ENCODE results near the gene ZNF467.

Gene ZNF467

GRCh38 chr7:149768931-149769330, 4.5 kb downstream of the ZNF467 start:
- no peak for DNase-seq

DNA sequence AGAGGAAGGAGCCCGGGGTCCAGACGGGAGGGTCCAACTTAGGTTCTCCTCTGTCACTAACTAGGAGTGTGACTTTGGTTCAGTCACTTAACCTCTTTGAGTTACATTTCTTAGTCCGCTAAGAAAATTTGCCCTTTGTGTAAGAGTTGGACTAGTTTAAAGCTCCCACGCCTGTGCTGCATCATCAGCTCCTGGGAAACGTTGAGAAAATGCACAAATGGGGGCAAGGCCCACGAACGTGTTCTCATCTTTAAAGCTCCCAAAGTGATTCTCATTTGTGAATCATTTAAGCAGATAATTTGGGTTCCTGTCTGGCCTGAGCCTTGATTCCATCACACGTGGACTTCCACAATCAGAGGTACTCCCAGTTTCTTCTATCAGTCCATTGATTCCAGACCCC, 6.3 kb downstream of the ZNF467 start:
- no peak for DNase-seq

GRCh38 chr7:149766135-149766675, 7.2 kb downstream of the ZNF467 start:
- DNase-seq: no peak

GRCh38 chr7:149765399-149766121, 7.8 kb downstream of the ZNF467 start:
- DNase-seq: no peak

DNA sequence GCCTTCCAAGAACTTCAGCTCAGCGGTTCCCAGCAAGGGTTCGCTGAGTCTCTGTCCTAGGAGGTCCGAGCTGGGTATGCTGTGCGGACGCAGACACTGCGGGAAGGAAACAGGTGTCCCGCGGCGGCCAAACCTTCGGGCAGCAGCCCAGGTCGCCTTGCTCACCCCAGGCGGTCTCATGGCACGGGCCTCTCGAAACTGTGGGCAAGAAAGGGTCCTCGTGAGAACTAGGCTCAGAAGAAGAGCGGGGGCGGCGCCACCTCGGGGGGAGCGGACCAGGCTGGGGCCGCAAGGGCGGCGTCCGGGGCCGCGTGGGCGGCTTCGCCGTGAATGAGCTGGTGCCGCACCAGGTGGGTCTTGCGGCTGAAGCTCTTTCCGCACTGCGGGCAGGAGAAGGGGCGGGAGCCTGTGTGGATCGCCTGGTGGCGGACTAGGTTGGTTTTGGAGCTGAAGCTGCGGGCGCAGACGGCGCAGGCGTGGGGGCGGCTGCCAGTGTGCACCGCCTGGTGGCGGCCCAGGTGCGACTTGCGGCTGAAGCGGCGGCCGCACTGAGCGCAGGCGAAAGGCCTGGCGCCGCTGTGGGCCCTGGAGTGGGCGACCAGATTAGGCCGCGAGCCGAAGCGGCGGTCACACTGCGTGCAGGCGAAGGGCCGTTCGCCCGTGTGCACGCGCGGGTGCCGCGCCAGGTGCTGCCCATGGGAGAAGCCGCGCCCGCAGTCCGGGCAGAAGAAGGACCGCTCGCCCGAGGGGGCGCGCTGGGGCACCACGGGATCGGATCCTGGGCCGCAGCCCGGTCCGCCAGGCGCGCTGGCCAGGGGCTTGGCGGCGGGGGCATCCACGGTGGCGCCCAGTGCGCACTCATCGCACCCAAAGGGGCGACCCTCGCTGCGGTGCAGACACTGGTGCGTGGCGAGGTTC, 8.6 kb downstream of the ZNF467 start:
- peak; percentile 21 for DNase-seq

DNA sequence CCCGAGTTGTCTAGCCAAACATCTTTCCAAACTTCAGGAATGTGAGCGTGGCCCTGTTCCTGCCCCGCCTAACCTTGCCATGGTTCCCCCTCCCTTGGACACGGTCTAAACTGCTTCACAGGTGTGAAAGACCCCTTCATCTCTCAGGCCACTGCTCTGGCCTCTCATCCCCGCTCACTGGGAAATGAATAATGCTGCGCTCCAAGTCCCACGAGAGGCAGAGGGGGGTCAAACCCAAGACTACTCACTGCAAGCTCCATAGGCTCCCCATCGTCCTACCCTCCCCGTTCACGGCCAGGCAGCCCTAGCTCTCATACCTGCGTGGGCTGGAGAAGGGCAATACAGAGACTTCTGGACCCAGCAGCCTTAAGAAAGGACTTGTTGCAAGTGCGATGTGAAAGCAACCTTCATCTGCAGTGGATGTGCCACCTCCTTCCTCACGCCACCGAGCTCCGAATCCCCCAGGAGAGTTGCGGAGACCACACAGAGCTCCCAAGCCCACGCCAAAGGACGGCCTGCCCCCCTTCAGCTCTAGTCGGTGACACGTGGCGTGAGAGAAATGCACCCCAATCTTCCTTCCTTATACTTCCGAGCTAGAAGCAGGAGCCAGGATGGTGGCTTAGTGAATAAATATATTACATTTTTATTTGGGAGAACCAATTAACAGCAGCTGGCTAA, 9.7 kb downstream of the ZNF467 start:
- DNase-seq: no peak

DNA sequence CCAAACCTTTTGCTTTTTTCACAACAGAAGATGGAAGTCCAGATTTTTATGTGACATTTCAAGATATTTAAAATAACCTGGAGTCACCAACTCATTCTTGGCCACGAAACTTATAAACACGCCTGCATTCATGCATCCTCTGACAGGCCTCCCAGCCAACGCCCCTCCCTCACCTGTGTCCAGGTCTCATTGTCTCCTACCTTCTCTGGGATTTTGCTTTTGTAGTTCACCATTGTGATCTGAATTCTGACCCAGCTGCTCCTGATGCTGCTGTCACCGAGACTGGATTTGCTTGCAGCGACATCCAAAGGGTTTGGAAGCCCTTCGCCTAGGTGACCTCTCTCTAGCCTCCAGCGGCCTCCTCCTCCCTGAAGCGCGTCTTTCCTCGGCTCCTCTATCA, 10.8 kb downstream of the ZNF467 start:
- DNase-seq: no peak

GRCh38 chr7:149762089-149762488, 11.3 kb downstream of the ZNF467 start:
- DNase-seq: no peak

DNA sequence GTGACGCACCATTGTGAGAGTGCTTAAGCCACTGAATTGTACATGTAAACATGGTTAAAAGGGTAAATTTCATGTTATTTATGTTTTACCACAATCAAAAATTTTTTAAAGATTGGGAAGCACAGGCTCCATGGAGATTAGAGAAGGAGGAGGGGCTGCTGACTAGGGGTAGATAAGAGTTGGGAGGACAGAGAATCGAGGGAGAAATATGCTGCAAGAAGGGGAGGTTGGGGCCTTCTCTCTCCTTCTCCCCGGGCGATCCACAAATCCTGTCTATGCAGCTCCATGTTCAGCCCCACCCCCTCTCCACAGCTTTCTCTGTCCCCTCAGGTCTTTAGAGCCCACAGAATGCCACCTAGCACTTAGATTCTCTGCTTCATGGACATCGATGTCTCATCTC, 12.1 kb downstream of the ZNF467 start:
- no peak for DNase-seq

DNA sequence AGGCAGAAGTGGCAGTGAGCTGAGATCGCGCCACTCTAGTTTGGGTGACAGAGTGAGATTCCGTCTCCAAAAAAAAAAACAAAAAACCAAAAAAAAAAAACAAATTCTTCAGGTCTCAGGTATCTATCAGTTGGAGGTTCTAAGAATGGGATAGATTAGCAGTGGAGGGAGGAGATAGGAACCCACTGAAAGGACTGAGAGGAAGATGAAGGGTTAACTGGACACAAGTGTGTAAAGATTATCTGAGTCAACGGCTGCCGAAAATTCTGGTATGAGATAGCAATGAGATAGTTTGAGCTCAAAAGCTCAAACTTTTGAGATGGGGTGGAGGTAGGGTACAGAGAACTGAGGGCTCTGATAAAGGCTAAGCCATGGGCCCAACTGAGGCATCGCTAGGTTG, 12.8 kb downstream of the ZNF467 start:
- DNase-seq: no peak

DNA sequence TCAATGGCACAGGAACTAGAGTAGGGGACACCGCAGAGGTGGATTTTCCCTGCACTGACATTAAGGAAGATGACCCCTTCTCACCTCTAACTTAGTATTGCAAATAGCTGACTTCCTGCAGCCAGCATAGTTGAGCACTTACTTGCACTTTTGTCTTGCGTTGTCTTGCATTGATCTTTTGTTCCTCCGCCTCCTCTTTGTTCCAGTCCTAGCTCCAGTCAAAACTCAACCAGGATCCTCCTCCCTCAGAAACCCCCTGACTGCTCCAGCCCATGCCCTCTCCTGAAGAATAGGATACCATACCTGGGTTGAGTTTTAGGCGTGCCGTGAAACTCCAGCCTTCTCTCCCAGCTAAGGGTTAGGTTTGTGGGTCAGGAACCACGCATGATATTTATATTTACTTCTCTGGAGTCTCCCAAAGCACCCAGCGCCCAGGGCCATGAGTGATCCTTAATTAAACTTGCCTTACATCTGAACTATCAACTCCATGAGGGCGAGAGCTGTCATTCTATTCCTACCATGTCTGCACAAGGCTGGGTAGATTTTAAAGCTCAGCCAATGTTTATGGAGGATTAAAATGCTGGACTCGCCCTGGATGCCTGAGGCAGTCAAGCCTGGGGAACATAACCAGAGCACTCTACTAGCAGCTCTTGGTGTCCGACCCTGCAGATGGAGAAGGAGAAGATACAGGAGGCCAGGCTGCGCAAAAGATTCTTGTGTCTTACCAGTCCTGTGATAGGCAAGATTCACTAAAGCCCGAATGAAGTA, 14.1 kb downstream of the ZNF467 start:
- DNase-seq: no peak

DNA sequence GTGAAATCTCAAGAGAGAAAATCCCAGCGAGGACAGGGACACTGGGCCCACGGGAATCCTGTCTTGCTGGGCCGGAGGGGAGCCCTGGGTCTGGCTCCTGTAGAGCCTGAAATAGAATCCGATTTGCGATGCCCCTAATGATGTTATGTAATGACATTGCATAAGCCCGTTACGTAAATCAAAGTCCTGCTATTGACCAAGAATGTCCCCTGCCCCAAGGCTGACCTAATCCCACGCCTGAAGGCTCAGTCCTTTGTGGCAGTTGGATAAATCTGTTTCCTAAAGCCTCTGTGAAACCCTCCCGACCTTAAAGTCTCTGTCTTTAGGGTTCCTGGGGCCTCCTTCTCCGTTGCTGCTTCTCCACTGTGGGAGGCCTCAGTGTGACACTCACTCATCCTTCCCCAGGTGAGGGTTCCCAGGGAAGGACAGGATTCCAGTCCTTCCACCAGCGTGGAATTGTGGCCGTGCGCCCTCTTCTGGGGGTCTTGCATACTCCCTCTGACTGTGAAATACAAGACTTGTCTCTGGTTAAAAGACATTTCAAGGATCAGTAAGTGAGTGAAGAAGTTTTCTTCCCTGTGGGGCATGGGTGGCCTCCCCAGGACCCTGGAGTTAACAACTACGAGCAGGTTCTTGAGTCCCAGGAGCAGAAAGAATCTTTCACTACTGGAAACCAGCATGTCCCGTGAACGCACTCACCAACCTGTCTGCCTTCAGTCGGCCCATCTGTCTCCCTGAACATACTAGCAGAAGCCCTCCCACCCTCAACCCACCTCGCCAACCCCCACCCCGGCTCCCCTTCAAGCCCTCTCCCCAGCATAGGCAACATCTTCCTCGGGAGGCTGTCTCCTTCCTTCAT, 19.8 kb downstream of the ZNF467 start:
- no peak for DNase-seq

- DNase-seq: no peak
Observed at GRCh38 chr7:149752646-149753045, 20.7 kb downstream of the ZNF467 start.

DNA sequence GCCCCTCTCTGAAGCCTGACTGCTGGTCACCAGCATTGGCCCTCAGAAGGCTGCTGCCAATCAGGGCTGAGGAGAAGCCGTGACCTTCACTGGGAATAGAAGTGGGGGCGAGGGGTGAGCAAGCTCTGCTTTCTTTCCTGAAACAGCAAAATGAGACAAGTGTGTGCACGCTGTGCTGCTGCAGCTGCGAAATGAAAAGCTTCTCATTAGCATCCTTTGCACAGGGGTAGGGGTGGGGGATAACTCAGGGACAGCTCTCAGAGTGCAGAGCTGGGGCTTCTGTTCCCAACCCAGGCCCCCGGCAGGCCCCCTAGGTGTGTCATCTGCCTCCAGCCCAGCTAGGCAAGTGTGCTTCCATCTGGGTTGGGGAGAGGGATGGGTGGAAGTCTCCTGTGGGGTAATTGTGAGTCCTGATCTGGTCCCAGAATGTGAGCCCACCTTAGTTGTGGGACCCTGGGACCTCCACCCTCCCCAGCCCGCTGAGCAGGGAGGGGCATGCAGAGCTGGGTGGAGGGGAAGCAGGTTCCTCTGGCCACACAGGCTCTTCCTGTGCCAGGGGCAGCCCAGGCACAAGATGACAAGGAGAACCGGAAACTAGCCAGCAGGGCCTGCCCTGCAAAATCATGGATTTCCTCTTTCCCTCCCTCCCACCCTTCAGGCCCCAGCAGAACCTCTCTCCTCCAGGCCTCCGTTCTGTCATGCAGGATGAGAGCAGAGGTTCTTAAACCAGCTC, 22.2 kb downstream of the ZNF467 start:
- DNase-seq: no peak

GRCh38 chr7:149750122-149750845, 23.1 kb downstream of the ZNF467 start:
- DNase-seq: no peak

DNA sequence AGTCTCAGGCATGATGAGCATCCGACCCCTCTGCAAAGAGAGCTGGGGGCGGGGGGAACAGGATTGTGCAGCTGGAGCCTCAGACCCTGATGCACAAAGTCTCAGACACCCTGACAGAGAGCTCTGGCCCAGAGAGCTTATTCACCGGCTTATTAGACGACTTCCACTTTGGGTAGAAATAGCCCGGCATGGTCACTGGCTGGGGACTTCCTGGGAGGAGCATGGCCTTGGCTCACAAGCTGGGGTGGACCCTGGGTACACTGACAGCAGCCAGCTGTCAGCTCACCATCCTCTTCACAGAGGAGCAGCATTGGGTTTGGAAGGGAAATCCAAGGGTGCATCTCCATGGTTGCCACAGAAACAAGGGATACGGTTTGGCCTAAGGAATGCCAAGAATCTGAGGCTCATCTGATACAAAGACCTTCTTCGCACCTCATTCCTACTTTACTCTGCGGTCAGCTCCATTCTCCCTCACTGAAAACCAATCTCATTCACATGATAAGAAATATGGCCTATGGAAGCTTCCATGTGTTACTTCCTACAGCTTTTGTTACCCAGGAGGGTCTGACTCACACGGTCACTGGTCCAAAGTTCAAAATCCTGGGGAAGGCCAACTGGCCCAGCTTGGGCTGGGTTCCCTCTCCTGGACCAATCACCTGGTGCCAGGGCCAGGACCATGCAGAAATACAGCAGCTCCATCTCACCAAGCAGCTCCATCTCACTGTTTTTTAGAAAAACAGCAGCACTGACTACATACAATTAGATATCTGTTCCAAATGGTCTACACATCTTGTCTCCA, 25.1 kb downstream of the ZNF467 start:
- no peak for DNase-seq

DNA sequence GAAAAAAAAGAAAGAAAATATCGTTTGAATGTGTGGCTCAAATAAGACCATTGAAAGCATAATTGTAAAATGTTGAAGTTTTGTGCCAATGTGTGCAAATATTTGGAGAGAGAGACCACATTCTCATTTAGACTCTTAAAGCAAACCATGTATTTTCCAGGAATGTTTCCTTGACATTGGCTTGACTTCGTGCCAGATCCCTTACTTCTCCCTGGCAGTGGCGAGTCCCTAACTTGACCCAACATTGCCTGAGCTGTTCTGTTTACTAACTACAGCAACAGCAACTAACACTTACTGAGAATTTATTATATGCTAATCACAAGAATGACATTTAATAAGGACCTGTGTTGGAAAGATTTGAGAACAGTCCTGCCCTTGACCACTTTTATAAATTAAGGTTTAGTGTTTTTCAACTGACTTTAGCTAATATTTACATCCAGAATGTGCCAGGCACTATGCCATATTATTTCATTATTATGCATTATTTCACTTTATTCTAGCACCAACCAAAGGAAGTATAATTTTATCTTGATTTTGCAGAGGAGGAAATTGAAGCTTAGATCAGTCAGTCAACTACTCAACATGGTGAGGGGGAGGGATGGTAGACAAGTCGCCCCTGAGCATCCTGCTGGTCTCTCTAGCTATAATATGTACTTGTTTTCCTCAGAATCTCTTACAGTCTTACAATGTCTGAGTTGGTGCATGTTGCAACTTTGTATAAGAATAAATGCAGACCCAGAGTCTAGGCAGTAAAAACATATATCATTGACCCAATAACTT, 29.7 kb downstream of the ZNF467 start:
- DNase-seq: no peak

- peak; percentile 77 for DNase-seq
Observed at GRCh38 chr7:149742075-149742701, 31.2 kb downstream of the ZNF467 start.
